ENCODE data around the gene OGFR.

OGFR gene

GRCh38 chr20:62763404-62763803, 41.2 kb upstream of the OGFR start:
- H3K4me3 ChIP-seq (ENCODE audit: low read depth, low read length) = no peak overlapping the region
- no peak for DNase-seq (ENCODE audit: low read depth)
- no peak for TF ChIP-seq POLR2A (IDR thresholded peaks at IDR 0.05; ENCODE audit: extremely low read depth, insufficient read length)
- no peak for TF ChIP-seq CTCF (IDR thresholded peaks at IDR 0.05; ENCODE audit: low read depth, low read length)
- no peak for TF ChIP-seq MAX (IDR thresholded peaks at IDR 0.05; ENCODE audit: low read depth, low read length)
- TF ChIP-seq MYC (IDR thresholded peaks at IDR 0.05; ENCODE audit: low read depth, low read length) = no peak

GRCh38 chr20:62764156-62764935, 40.3 kb upstream of the OGFR start:
- no peak overlapping the region for H3K4me3 ChIP-seq (ENCODE audit: low read depth, low read length)
- DNase-seq (ENCODE audit: low read depth) = no peak
- TF ChIP-seq CTCF (IDR thresholded peaks at IDR 0.05; ENCODE audit: low read depth, low read length) (no peak), MAX (IDR thresholded peaks at IDR 0.05; ENCODE audit: low read depth, low read length) (no peak), MYC (IDR thresholded peaks at IDR 0.05; ENCODE audit: low read depth, low read length) (no peak), POLR2A (IDR thresholded peaks at IDR 0.05; ENCODE audit: extremely low read depth, insufficient read length) (no peak)

- H3K4me3 ChIP-seq (ENCODE audit: low read depth, low read length) = no peak overlapping the region
- TF ChIP-seq MAX (IDR thresholded peaks at IDR 0.05; ENCODE audit: low read depth, low read length) (no peak), POLR2A (IDR thresholded peaks at IDR 0.05; ENCODE audit: extremely low read depth, insufficient read length) (no peak), CTCF (IDR thresholded peaks at IDR 0.05; ENCODE audit: low read depth, low read length) (no peak), MYC (IDR thresholded peaks at IDR 0.05; ENCODE audit: low read depth, low read length) (no peak)
- no peak for DNase-seq (ENCODE audit: low read depth)
Measured at GRCh38 chr20:62765021-62765420, 39.6 kb upstream of the OGFR start.

- H3K4me3 ChIP-seq (ENCODE audit: low read depth, low read length) = no peak overlapping the region
- TF ChIP-seq MAX (IDR thresholded peaks at IDR 0.05; ENCODE audit: low read depth, low read length) (no peak), POLR2A (IDR thresholded peaks at IDR 0.05; ENCODE audit: extremely low read depth, insufficient read length) (no peak), MYC (IDR thresholded peaks at IDR 0.05; ENCODE audit: low read depth, low read length) (no peak), CTCF (IDR thresholded peaks at IDR 0.05; ENCODE audit: low read depth, low read length) (no peak)
- DNase-seq (ENCODE audit: low read depth) = no peak
Measured at GRCh38 chr20:62765432-62766070, 39.1 kb upstream of the OGFR start.

GRCh38 chr20:62766071-62766450, 38.6 kb upstream of the OGFR start:
- DNase-seq (ENCODE audit: low read depth) = no peak
- no peak for TF ChIP-seq POLR2A (IDR thresholded peaks at IDR 0.05; ENCODE audit: extremely low read depth, insufficient read length)
- H3K4me3 ChIP-seq (ENCODE audit: low read depth, low read length) = no peak overlapping the region

GRCh38 chr20:62766716-62767115, 37.9 kb upstream of the OGFR start:
- DNase-seq (ENCODE audit: low read depth) = no peak
- H3K4me3 ChIP-seq (ENCODE audit: low read depth, low read length) = no peak overlapping the region
- TF ChIP-seq CTCF (IDR thresholded peaks at IDR 0.05; ENCODE audit: low read depth, low read length) = no peak

Data from NB4 (cell line).